ENCODE data around the gene PGLYRP2. TPM values are rescaled to one million over a fixed set of nuclear protein-coding genes. Genes with fewer than 3 reads are reported as not detected.

Gene PGLYRP2
- total and polyA plus RNA-seq, 2 of the 13 experiments (the other 11 are each of a cell fraction or from before 2014, with no cell fraction given), result 0.04 to 1.0 TPM

DNA sequence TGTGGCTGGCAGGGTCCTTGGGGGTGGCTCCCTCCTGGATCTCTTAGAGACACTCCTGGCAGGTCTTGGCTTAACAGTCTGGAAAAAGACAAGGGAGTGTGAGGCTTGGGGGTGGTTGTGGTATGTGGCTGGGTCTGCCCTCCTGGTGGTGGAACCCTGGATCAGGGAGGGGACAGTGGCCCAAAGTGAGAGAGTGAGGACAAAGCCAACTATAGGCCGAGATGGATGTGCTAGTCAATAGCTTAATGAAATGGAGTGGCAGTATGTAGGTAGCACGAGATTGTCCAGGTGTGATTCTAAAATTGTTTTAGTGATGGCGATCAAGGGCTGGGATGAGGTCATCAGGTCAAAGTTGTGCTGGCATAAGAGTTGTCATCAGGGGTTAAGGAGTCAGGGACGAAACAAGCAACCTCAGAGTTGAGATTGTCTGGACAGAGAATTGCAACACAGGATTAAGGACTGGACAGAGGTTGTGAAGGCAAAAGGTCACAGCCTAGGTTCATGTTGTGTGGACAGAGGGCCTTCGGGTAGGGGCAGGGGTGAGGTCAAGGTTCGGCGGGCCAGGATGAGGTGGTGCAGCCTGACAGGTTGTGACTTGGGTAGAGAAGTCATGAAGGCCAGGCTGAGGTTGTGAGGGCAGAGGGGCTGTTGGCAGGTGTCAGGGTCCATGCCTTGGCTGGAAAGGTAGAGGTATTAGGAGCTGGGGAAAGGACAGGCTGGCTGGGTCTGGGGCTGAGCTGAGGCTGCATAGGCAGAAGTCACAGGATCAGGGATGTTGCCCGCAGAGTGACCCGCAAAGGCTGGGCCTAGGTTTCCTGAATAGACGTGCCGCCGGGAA lies 10.4 kb downstream of the PGLYRP2 start (continued):
- TF ChIP-seq YEATS2 (CRISPR knock-in tag; IDR thresholded peaks at IDR 0.05; ENCODE audit: borderline replicate concordance) (no peak), CEBPB (IDR thresholded peaks at IDR 0.05; ENCODE audit: borderline replicate concordance, low read depth, low read length) (peak; percentile 81), MEIS2 (CRISPR knock-in tag; IDR thresholded peaks at IDR 0.05) (no peak), IRF9 (CRISPR knock-in tag; IDR thresholded peaks at IDR 0.05; ENCODE audit: borderline replicate concordance) (no peak), ZNF33B (CRISPR knock-in tag; IDR thresholded peaks at IDR 0.05) (no peak), TP53 (CRISPR knock-in tag; conservative IDR thresholded peaks at IDR 0.05) (no peak), TRIM24 (CRISPR knock-in tag; IDR thresholded peaks at IDR 0.05) (0 out of 2 replicates have a peak, but pooled peaks have one; percentile 56), REST (IDR thresholded peaks at IDR 0.05; ENCODE audit: borderline replicate concordance in 1 of 2, low read depth in 1 of 2, low read length in 2 of 2) (0 out of 4 replicates have a peak, but pooled peaks of 1 of the 2 experiments have one; percentile 48), TEAD3 (CRISPR knock-in tag; optimal IDR thresholded peaks at IDR 0.05; ENCODE audit: borderline replicate concordance) (no peak), ZNF343 (CRISPR knock-in tag; IDR thresholded peaks at IDR 0.05) (no peak), ZHX2 (IDR thresholded peaks at IDR 0.05; ENCODE audit: low read depth) (no peak), ZHX2 (CRISPR knock-in tag; IDR thresholded peaks at IDR 0.05; ENCODE audit: borderline replicate concordance) (no peak)
- TF ChIP-seq, protein P1, sequence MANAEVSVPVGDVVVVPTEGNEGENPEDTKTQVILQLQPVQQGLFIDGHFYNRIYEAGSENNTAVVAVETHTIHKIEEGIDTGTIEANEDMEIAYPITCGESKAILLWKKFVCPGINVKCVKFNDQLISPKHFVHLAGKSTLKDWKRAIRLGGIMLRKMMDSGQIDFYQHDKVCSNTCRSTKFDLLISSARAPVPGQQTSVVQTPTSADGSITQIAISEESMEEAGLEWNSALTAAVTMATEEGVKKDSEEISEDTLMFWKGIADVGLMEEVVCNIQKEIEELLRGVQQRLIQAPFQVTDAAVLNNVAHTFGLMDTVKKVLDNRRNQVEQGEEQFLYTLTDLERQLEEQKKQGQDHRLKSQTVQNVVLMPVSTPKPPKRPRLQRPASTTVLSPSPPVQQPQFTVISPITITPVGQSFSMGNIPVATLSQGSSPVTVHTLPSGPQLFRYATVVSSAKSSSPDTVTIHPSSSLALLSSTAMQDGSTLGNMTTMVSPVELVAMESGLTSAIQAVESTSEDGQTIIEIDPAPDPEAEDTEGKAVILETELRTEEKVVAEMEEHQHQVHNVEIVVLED (CRISPR knock-in tag; IDR thresholded peaks at IDR 0.05; ENCODE audit: borderline replicate concordance), result no peak
- TF ChIP-seq, protein P2, sequence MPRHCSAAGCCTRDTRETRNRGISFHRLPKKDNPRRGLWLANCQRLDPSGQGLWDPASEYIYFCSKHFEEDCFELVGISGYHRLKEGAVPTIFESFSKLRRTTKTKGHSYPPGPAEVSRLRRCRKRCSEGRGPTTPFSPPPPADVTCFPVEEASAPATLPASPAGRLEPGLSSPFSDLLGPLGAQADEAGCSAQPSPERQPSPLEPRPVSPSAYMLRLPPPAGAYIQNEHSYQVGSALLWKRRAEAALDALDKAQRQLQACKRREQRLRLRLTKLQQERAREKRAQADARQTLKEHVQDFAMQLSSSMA (CRISPR knock-in tag; IDR thresholded peaks at IDR 0.05), result no peak
